ENCODE results near the gene SNAPC4.

GRCh38 chr9:136372561-136373299 lies 27.2 kb downstream of the SNAPC4 start:
- no peak for TF ChIP-seq EP300 (IDR thresholded peaks at IDR 0.05)
- TF ChIP-seq, protein P1, sequence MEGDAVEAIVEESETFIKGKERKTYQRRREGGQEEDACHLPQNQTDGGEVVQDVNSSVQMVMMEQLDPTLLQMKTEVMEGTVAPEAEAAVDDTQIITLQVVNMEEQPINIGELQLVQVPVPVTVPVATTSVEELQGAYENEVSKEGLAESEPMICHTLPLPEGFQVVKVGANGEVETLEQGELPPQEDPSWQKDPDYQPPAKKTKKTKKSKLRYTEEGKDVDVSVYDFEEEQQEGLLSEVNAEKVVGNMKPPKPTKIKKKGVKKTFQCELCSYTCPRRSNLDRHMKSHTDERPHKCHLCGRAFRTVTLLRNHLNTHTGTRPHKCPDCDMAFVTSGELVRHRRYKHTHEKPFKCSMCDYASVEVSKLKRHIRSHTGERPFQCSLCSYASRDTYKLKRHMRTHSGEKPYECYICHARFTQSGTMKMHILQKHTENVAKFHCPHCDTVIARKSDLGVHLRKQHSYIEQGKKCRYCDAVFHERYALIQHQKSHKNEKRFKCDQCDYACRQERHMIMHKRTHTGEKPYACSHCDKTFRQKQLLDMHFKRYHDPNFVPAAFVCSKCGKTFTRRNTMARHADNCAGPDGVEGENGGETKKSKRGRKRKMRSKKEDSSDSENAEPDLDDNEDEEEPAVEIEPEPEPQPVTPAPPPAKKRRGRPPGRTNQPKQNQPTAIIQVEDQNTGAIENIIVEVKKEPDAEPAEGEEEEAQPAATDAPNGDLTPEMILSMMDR (IDR thresholded peaks at IDR 0.05) = no peak

All from ovary (tissue), 3 donors.